A673 (cell line): ENCODE measurements around the gene PLEKHO2. TPM values are rescaled to one million over a fixed set of nuclear protein-coding genes. Genes with fewer than 3 reads are reported as not detected.
"Not testable (repeated sequence)": the region's sequence is repeated elsewhere in the genome, so short reads cannot be mapped to it uniquely, and the experiment has no call there.

Source experiments
- BruUV-seq: library from RNA; stranded (reverse); fragments of 400-500 nt; replicated peaks from 2 replicates; lab custom pipeline; 2021; lab: Mats Ljungman, UMichigan
- CTCF ChIA-PET: fragments of 300-600 bp; sonication (Branson Sonifier 250); formaldehyde crosslinking; loops from one replicate; lab custom pipeline; 2022; ENCODE audit warnings: antibody characterized with exemption; lab: Charles Lee
- POLR2A ChIA-PET: fragments of 300-600 bp; sonication (Branson Sonifier 250); formaldehyde crosslinking; loops from one replicate; lab custom pipeline; 2022; ENCODE audit warnings: antibody characterized with exemption; ENCODE audit not compliant: low non-redundant PET; lab: Charles Lee
- DNase-seq: peaks from one replicate; pipeline ENCODE4 v3.0.0-alpha.2; 2015; ENCODE audit warnings: low spot score
- H3K27ac ChIP-seq: fragments of 200-600 bp; sonication (generic); 2 replicates; pipeline ENCODE4 v1.5.1; 2016; ENCODE audit warnings: mixed run types, low read depth, mild to moderate bottlenecking, mixed read lengths, antibody characterized with exemption, low read length; ENCODE audit not compliant: poor library complexity, severe bottlenecking
- H3K27me3 ChIP-seq: fragments of 200-600 bp; sonication (generic); replicated peaks from 2 replicates; pipeline ENCODE4 v1.6.1; 2017; ENCODE audit warnings: mixed run types, low read depth, mild to moderate bottlenecking, mixed read lengths, antibody characterized with exemption, low read length; ENCODE audit not compliant: insufficient read depth, poor library complexity
- H3K36me3 ChIP-seq: fragments of 200-600 bp; sonication (generic); 2 replicates; pipeline ENCODE4 v1.6.1; 2016; ENCODE audit warnings: mixed run types, mild to moderate bottlenecking, mixed read lengths, antibody characterized with exemption, low read length; ENCODE audit not compliant: insufficient read depth, poor library complexity, severe bottlenecking
- H3K4me1 ChIP-seq: fragments of 200-600 bp; sonication (generic); 2 replicates; pipeline ENCODE4 v1.6.1; 2017; ENCODE audit warnings: mixed run types, mild to moderate bottlenecking, mixed read lengths, antibody characterized with exemption, low read length; ENCODE audit not compliant: insufficient read depth, poor library complexity, severe bottlenecking
- H3K4me3 ChIP-seq: fragments of 200-600 bp; sonication (generic); 2 replicates; pipeline ENCODE4 v1.5.1; 2016; ENCODE audit warnings: low read depth, mixed run types, mild to moderate bottlenecking, mixed read lengths, low read length; ENCODE audit not compliant: poor library complexity, severe bottlenecking
- H3K9me3 ChIP-seq: fragments of 200-600 bp; sonication (generic); 2 replicates; pipeline ENCODE4 v1.6.1; 2016; ENCODE audit warnings: mixed run types, low read depth, mild to moderate bottlenecking, mixed read lengths, antibody characterized with exemption, low read length; ENCODE audit not compliant: poor library complexity, severe bottlenecking
- EZH2 ChIP-seq: fragments of 200-600 bp; sonication (generic); IDR thresholded peaks from 2 replicates; pipeline ENCODE4 v1.6.1; 2017; ENCODE audit warnings: borderline replicate concordance, low read depth, mild to moderate bottlenecking, mixed read lengths, antibody characterized with exemption, low read length; ENCODE audit not compliant: poor library complexity, severe bottlenecking
- intact Hi-C: fragments of 100-400 bp; cut with micrococcal nuclease; formaldehyde crosslinking; loops from one replicate; pipeline ENCODE4 v1.10.0; 2022; ENCODE audit not compliant: unreplicated experiment
- total RNA-seq: library from RNA; stranded (reverse); gene quantifications from 2 replicates; pipeline ENCODE4 v1.2.3, GENCODE V29; 2021
- TF ChIP-seq, protein P1 (sequence below): fragments of 300-800, 200-600 bp; sonication (generic); conservative IDR thresholded peaks from 2 replicates; pipeline ENCODE4 v1.5.1; 2017; ENCODE audit warnings: low read depth, mild to moderate bottlenecking, antibody characterized with exemption, low read length, moderate library complexity, mixed read lengths

Gene PLEKHO2
- total RNA-seq, 1 experiment from 2014 or later, result 8.9 TPM

GRCh38 chr15:64809649-64810496 lies 31.8 kb upstream of the PLEKHO2 start:
- POLR2A ChIA-PET, result interaction anchor here (0.6 kb wide), 3 partner anchors 60 to 660 kb away, joined by 3 to 9 read pairs (median 4); no protein-coding TSS in a partner anchor
- DNase-seq, result peak; percentile 82
- BruUV-seq, result no TSS peak
- no peak overlapping the region for H3K27ac ChIP-seq
- CTCF ChIA-PET, result interaction anchor here (0.5 to 3.1 kb wide), 8 partner anchors 10 to 146 kb away, joined by 3 to 11 read pairs (median 6); partner anchors contain the start of gene PIF1
- TF ChIP-seq EZH2, result no peak
- TF ChIP-seq, protein P1, sequence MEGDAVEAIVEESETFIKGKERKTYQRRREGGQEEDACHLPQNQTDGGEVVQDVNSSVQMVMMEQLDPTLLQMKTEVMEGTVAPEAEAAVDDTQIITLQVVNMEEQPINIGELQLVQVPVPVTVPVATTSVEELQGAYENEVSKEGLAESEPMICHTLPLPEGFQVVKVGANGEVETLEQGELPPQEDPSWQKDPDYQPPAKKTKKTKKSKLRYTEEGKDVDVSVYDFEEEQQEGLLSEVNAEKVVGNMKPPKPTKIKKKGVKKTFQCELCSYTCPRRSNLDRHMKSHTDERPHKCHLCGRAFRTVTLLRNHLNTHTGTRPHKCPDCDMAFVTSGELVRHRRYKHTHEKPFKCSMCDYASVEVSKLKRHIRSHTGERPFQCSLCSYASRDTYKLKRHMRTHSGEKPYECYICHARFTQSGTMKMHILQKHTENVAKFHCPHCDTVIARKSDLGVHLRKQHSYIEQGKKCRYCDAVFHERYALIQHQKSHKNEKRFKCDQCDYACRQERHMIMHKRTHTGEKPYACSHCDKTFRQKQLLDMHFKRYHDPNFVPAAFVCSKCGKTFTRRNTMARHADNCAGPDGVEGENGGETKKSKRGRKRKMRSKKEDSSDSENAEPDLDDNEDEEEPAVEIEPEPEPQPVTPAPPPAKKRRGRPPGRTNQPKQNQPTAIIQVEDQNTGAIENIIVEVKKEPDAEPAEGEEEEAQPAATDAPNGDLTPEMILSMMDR, result peak; percentile 98
- H3K4me1 ChIP-seq, result no peaks in the 10 kb centered on the region
- no peak overlapping the region for H3K4me3 ChIP-seq
- H3K9me3 ChIP-seq, result no peaks in the 10 kb centered on the region
- no peaks in the 10 kb centered on the region for H3K27me3 ChIP-seq
- H3K36me3 ChIP-seq, result no peaks in the 10 kb centered on the region
- intact Hi-C loops, result loop anchor here (1.0 kb wide), 1 partner anchor 79 kb away; no protein-coding TSS in a partner anchor

DNA sequence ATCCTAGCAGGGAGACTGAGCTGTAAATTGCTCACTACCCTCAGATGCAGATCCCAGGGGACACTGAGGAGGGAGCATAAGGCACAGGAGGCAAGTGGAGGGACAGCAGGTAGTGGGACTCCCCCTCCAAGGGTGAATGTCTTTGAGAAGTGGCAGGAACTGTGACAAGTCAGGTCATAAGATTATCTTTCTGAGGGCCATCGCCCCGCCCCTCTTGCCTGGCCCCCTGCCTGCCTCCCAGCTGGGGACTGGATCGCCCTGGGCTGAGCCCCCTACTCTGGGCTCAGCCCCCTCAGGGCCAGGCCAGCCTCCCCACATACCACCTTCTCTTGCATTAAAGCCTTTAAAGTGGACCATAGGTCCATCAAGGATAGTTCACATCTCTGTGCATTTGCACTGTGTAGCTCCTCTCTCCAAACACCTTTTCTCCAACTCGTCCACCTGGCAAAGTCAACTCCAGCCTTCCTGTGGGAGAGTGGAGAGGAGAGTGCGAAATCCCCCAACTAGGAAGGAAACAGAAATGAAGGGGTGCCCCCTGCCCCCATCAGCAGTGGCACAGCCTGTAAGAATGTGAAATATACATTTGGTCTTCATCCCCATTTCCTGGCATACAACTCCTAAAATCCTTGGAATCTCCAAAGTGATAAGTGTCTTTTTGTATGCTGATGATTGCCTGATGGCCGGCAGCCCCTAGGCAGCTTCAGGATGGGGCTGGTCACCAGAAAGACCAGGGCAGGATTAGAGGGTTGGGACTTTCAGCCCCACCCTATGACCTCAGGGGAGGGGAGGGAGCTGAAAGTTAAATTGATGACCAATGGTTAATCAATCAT lies 31.0 kb upstream of the PLEKHO2 start:
- H3K9me3 ChIP-seq, result no peaks in the 10 kb centered on the region
- peaks cover 2% of the 10 kb centered on the region for H3K36me3 ChIP-seq
- H3K4me1 ChIP-seq, result no peaks in the 10 kb centered on the region
- no peak for TF ChIP-seq EZH2
- TF ChIP-seq, protein P1, result no peak
- intact Hi-C loops, result loop anchor here (1.0 kb wide), 1 partner anchor 79 kb away; no protein-coding TSS in a partner anchor
- CTCF ChIA-PET, result interaction anchor here (0.5 to 3.1 kb wide), 8 partner anchors 10 to 198 kb away, joined by 3 to 11 read pairs (median 6); partner anchors contain the start of gene PIF1
- DNase-seq, result no peak
- H3K27ac ChIP-seq, result no peak overlapping the region
- no peak overlapping the region for H3K4me3 ChIP-seq
- no peaks in the 10 kb centered on the region for H3K27me3 ChIP-seq
- no TSS peak for BruUV-seq
- POLR2A ChIA-PET, result interaction anchor here (0.6 kb wide), 1 partner anchor 149 kb away, joined by 6 read pairs; no protein-coding TSS in a partner anchor

- Histone ChIP-seq H3K4me1 (no peaks in the 10 kb centered on the region), H3K27ac (no peak overlapping the region), H3K27me3 (no peaks in the 10 kb centered on the region), H3K36me3 (peaks cover 20% of the 10 kb centered on the region), H3K9me3 (no peaks in the 10 kb centered on the region), H3K4me3 (no peak overlapping the region)
- DNase-seq, result no peak
- TF ChIP-seq, protein P1, result no peak
- no peak for TF ChIP-seq EZH2
- no TSS peak for BruUV-seq
- CTCF ChIA-PET, result interaction anchor here (0.6 kb wide), 1 partner anchor 11 kb away, joined by 3 read pairs; no protein-coding TSS in a partner anchor
- POLR2A ChIA-PET, result no interaction called here
- intact Hi-C loops, result no loop called here
Observed at GRCh38 chr15:64813075-64813474, 28.6 kb upstream of the PLEKHO2 start.

GRCh38 chr15:64814283-64814682 lies 27.4 kb upstream of the PLEKHO2 start:
- BruUV-seq, result not testable (repeated sequence)

More at GRCh38 chr15:64814283-64814682, 27.4 kb upstream of the PLEKHO2 start:
- H3K27ac ChIP-seq, H3K27me3 ChIP-seq, intact Hi-C loops, DNase-seq, POLR2A ChIA-PET, H3K4me1 ChIP-seq, H3K9me3 ChIP-seq, H3K4me3 ChIP-seq: not testable (repeated sequence)
- CTCF ChIA-PET, result interaction anchor here (0.6 kb wide), 1 partner anchor 54 kb away, joined by 8 read pairs; no protein-coding TSS in a partner anchor
- H3K36me3 ChIP-seq, result peaks cover 30% of the 10 kb centered on the region
